ENCODE data around the gene GGA3.

DNA sequence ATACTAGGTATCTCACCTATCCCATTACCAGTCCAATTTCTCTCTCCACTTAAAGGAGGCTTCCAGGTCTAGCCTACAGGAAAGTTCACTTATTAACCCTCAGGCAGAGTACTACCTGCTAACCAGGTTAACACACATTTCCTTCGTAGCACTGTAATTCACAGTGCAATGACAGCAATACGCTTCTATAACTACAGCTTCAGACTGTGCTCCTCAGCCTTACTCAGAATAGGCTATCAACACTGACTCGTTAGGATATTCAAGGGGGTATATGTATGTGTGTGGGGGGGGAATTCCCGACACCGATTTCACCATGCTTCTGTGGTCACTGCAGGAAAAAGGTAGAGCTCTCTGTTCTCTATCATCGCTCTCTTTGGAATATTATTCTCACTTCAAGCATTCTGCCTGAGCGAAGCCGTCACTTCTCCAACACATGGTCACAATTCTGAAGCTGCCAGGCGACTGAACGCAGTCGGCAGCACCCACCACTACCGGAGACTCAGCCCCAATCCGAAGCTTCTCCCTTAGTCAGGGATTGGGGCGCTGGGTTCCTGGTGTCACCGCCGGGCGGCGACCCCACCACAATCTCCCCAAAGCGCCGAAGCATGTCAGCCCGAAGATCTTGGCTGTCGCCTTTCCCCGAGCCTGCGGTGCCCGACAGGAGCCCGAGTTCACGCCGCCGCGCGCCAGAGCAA, 618 bp downstream of the GGA3 start:
- TF ChIP-seq, protein P1, sequence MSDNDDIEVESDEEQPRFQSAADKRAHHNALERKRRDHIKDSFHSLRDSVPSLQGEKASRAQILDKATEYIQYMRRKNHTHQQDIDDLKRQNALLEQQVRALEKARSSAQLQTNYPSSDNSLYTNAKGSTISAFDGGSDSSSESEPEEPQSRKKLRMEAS (IDR thresholded peaks at IDR 0.05; ENCODE audit: low read depth, low read length): no peak
- TF ChIP-seq, protein P2, sequence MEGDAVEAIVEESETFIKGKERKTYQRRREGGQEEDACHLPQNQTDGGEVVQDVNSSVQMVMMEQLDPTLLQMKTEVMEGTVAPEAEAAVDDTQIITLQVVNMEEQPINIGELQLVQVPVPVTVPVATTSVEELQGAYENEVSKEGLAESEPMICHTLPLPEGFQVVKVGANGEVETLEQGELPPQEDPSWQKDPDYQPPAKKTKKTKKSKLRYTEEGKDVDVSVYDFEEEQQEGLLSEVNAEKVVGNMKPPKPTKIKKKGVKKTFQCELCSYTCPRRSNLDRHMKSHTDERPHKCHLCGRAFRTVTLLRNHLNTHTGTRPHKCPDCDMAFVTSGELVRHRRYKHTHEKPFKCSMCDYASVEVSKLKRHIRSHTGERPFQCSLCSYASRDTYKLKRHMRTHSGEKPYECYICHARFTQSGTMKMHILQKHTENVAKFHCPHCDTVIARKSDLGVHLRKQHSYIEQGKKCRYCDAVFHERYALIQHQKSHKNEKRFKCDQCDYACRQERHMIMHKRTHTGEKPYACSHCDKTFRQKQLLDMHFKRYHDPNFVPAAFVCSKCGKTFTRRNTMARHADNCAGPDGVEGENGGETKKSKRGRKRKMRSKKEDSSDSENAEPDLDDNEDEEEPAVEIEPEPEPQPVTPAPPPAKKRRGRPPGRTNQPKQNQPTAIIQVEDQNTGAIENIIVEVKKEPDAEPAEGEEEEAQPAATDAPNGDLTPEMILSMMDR (IDR thresholded peaks at IDR 0.05; ENCODE audit: low read depth, low read length): no peak
- TF ChIP-seq POLR2A (IDR thresholded peaks at IDR 0.05; ENCODE audit: extremely low read depth, insufficient read length) (no peak), MYC (IDR thresholded peaks at IDR 0.05; ENCODE audit: low read depth, low read length) (no peak)

Measured in NB4 (cell line).